T follicular helper cell (primary cell): ENCODE measurements around the gene OSBPL1A.

ENCODE experiments used
- DNase-seq: peaks from one replicate; pipeline ENCODE4 v3.0.0-alpha.2; 2020; ENCODE audit warnings: low read depth
- total RNA-seq, 2 experiments: gene quantifications; one replicate each; lab custom pipeline; 2026; lab: John Stamatoyannopoulos, UW

The OSBPL1A gene
- total RNA-seq: 1.6 to 2.8 reads per million in 2 experiments

- DNase-seq: peak; percentile 68
These were observed at the start of gene OSBPL1A for GRCh38 chr18:24397694-24398368. OSBPL1A (minus strand) TSS chr18:24397824; CDS start chr18:24377533, 20,291 bp downstream.

- no peak for DNase-seq
These were observed 49.4 kb upstream of the OSBPL1A start for GRCh38 chr18:24446953-24447538.

DNA sequence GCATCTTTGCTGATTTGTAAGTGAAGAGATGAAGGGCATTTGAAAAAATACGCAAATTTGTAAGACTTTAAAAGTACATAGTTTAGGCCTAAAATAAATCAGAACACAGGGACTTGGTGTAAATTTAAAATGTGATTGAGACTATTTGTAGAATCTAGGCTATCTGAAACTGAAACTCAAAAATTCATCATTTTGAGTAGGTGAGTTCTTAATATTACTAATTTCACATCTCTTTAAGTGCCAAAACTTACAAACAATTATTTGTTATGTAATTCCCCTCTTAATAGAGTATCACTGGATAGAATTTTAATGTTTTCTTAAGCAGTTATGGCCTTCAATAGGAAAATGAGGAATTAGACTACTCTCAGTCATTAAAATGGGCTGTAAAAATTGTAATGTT is 48.8 kb upstream of the OSBPL1A start:
- DNase-seq: no peak

GRCh38 chr18:24443870-24444269 is 46.2 kb upstream of the OSBPL1A start:
- DNase-seq: no peak

DNA sequence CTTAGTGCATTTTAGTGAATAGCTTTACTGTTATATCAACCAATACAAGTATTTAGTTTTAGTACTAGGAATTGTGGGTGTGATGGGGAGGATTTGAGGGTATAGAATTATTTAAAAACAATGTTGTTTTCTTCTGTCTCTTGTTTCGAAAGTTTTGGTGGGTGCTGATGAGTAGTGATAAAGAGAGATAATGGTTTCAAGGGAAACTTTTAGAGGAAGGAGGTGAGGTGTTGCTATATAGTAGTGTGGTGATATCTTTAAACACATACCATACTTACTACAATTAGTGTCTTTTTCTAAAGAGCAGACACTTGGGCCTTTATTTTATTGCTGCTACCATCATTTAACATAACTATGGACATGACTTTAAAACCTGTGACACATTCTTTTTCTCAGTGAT is 39.3 kb upstream of the OSBPL1A start:
- DNase-seq: no peak

- DNase-seq: no peak
These were observed 35.0 kb upstream of the OSBPL1A start for GRCh38 chr18:24432618-24433017.

DNA sequence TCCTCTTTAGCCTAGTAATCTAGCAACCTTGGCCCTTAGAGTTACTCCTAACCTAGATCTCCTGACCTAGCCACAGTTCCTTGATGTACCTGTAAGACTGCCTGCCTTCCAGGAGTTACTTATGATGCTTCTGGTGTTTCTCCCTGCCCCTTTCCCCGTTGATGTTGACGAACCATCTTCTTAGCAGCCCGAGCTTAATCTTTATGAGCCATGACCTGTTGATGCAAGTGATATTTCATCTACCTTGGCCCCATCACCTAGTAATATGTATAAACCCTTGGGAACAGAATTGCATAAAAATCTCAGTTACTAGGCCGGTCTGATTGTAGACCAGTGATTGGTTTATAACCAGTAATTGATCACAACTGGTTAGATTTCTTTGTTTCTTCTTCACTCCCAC is 31.6 kb upstream of the OSBPL1A start:
- no peak for DNase-seq

DNA sequence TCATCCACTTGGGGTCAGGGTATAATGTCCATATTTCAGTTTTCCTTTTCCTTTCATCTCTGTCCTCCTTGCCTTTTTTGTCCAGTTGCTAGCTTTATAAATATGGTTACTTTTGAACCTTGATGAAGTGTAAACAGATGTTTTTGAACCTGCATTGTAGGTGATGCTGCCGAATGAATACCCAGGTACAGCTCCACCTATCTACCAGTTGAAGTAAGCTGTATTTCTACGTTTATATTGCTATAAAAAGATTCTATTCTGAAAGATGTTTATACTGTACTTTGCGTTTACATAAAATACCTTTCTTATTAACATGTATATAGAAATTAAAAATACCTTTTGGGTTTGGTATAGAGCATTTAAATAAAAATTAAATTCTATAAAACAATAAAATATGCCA is 31.1 kb upstream of the OSBPL1A start:
- DNase-seq: no peak

- DNase-seq: no peak
These were observed 29.9 kb upstream of the OSBPL1A start for GRCh38 chr18:24427484-24427883.

- peak; percentile 56 for DNase-seq
These were observed 29.0 kb upstream of the OSBPL1A start, which contains the start of gene IMPACT for GRCh38 chr18:24426398-24427294. IMPACT (plus strand) TSS chr18:24426670; CDS start chr18:24426757, 87 bp downstream.

DNA sequence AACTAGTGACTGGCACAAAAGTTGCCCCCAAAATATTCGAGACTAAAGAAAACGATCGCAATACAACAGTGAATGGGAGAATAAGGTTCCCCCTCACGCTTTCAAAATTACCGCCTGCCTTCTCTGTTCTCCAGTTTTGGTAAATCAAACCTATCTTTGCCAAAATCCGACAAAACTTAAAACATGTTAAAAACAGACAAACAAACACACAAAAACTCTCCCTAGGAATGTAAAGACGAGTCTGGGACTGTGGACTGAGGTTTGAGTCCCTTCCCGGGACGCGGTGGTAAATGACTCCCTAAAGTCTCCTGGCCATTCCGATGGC is 28.4 kb upstream of the OSBPL1A start:
- no peak for DNase-seq

DNA sequence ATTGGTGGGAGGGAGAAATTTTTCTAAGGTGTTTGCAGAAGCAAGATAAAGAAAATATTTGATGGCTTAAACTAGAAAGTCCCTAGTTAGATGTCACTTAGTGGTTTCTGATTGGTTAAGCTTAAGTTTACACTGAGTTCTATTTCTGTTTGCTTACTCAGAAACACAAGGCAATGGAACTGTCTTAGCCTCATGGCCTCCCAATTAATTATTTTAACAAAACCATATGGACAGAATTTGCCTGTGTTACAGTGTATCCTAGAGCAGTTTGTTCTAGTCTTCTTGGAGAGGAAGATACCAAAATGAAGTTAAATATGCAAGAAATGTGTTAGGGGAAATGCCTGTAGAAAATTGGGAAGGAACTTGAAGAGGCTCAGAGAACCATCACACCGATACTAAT is 24.2 kb upstream of the OSBPL1A start:
- DNase-seq: no peak

DNA sequence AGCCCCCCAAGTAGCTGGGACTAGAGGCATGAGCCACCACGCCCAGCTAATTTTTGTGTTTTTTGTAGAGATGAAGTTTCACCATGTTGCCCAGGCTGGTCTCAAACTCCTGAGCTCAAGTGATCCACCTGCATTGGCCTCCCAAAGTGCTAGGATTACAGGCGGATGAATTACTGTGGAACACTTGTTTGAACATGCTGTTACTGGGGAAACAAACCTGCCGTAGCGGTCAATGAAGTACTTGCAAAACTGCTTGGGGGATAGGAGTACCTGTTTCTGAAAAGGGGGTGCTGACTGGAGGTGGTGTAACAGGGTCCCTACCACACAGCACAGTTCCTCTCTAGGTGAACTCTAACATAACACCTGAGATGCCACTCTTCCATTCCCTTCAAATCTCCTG is 22.9 kb upstream of the OSBPL1A start:
- no peak for DNase-seq

GRCh38 chr18:24417480-24417879 is 19.9 kb upstream of the OSBPL1A start:
- no peak for DNase-seq

- no peak for DNase-seq
These were observed 16.9 kb upstream of the OSBPL1A start for GRCh38 chr18:24414349-24415003.

DNA sequence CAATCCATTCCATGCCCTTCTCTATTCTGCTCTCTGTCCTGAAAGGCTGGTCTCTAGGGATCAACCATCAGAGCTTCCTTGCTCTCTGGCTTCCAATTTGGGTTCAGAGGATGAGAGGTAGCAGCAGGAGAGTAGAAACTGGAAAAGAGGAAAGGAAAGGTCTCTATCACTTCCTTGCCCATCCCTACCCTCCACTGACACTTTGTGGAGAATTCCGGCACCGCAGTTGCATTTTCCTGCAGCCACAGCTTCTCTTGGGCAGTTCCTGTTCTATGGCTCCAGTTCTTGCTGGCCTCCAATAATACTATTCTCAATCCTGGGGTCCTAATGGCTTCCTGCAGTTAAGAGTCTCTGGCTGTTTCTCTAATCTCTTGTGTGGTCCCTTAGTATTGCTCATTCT is 15.5 kb upstream of the OSBPL1A start:
- no peak for DNase-seq

DNA sequence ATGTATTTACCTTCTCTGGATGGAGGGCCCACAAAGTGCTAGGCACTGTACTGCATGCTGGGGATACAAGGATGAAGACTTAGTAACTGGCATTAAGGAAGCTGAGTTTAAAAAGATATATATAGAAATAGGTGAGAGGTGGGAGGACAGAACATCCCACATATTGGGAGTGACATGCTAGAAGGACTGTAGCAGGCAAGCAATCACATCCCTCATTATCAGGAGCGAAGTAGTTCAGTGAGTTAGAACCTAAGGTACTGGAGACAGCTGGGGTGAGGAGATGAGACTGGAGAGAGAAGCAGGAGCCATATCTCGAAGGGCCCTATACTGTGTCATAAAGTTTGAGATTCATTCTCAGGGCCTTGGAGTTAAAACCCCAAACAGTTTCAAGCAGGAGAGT is 10.9 kb upstream of the OSBPL1A start:
- no peak for DNase-seq

- no peak for DNase-seq
These were observed 7.0 kb upstream of the OSBPL1A start for GRCh38 chr18:24404591-24404990.

DNA sequence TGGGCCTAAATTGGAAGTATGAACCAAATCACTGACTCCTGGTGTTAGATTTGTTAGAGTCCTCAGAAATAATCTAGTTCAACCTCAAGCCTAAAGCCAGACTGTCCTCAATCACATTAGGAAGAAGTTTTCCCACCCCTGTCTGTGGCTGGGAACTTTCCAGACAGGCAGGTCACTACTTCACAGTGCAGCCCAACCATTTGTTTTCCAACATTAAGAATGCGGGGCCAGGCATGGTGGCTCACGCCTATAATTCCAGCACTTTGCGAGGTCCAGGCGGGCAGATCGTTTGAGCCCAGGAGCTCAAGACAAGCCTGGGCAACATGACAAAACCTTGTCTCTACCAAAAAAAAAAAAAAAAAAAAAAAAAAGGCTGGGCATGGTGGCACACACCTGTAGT is 5.5 kb upstream of the OSBPL1A start:
- DNase-seq: no peak

DNA sequence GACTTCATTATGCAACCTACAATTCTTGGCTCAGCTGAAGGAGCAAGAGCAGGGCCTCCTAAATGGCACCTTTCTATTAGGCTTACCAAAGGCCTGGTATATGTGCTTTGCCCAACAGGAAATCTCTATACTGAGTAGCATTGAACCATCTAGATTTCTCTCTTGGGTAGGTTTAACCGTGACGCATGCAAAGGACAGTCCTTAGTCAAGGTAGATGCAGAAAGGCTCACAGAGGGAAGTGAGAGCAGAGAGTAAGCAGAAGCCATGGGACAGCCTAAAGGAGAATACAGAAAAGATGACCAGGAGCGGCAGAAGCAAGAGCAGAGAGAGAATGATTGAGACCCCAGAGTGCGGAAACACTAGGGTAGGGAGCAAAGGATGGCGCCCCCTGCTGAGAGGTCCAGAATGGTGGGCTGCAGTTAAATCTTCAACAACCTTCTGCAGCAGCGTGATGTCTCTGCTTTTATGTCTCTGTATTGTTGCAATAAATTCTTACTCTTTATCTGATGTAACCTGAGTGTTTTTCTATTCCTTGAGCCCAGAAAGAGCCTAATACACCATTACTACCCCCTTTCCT is 4.7 kb upstream of the OSBPL1A start:
- no peak for DNase-seq

DNA sequence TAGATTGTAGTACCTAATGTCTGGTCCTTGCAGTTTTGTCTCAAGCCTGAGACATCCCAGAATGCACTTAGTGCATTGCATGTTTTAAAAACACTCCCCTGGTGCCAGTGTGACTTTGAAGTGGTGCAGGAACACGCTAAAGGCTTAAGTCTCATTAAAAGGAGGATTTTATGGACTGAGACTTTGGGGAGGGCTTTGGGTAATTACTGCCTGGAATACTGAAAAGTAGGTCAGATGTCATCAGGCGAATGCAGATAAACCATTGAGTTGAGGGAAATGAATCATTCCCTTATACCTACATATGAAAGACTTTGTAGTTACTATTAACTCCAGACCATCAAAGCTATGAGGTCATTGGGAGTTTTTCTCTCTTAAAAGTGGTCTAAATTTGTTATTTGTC is 3.0 kb upstream of the OSBPL1A start:
- no peak for DNase-seq

GRCh38 chr18:24398540-24398939 is 916 bp upstream of the OSBPL1A start:
- no peak for DNase-seq
